ENCODE results near the gene STXBP6.
"Not testable (repeated sequence)": the region's sequence is repeated elsewhere in the genome, so short reads cannot be mapped to it uniquely, and the experiment has no call there.

Gene STXBP6

DNA sequence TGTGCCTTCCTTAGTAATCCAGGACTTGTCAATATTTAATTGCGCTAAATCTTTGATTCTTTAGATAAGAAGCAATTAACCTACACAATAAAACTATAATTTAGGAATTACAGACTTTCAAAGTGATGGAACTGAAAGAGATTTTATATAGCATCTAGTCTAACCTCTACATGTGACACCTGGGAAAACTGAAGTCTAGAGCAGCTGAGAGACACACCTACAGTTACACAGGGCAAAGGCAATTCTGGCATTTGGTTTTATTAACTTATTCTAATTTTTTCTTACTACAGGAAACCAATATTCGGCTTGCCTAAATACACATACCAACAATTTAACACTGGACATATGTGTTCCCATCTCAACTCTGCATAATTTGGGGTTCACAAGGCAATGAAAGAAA lies 196.5 kb downstream of the STXBP6 start:
- DNase-seq (ENCODE audit: low read depth), result no peak

DNA sequence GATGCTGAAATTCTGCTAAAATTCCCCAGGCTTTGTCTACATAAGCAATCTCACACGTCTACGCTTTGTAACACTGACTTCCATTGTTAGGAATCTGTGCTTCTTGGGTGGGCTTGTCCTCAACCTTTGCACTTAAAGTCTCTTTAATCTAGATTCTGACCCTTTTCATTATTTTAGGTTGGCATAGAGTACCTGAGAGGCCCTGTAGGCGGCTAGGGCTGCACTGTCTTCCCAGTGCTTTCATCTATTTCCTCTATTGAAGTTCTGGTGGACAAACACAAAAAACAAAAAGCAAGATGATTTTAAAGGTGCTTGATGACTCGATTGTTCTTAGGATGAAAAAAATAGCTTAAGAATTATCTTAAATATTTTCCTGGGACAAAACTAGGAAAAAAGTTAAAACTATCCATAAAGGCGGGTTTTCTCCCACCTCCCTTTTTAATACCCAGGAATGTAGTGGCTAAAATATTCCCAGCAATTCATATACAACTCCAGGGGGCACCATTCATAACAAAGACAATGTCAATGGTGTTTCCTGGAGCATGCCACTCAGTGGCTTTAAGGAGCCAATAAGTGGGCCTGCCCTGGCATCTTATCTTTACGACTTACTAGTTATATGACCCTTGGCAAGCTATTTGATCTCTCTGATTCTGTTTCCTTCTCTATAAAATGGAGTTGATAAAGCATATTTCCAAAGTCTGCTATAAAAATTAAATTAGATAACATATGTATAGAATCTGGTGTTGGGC lies 197.5 kb downstream of the STXBP6 start:
- no peak for DNase-seq (ENCODE audit: low read depth)

DNA sequence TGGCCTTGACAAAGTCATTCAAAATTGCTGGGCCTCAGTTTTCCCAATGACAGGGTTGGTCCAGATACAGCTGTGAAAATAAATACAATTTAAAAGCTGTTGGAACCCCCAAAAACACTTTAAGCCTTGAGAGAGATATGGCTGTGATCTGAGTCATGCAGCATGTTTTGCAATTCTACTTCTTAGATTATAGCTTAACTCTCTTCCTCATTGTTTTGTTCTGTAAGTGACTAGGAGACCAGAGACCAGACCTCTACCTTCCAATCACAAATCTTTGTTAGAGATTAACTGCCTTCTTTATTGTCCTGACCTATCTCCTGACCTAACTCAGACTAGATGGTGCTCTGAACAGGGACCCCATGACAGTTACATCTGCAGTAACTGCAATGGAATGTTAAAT lies 198.1 kb downstream of the STXBP6 start:
- DNase-seq (ENCODE audit: low read depth), result no peak

DNA sequence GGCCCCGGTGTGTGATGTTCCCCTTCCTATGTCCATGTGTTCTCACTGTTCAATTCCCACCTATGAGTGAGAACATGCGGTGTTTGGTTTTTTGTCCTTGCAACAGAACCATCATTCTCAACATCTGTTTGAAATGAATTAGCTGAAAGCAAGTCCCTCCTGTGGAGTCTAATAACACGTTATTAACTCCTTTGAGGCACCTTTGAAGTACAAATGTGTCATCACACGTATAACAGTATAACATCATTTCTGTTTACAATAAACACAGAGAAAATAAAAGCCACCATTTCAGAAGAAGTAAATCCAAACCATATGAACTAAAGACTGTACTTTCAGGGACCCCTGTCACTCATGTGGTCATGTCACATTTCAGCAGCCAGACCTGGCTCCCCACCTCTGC lies 198.5 kb downstream of the STXBP6 start:
- DNase-seq (ENCODE audit: low read depth), result no peak

DNA sequence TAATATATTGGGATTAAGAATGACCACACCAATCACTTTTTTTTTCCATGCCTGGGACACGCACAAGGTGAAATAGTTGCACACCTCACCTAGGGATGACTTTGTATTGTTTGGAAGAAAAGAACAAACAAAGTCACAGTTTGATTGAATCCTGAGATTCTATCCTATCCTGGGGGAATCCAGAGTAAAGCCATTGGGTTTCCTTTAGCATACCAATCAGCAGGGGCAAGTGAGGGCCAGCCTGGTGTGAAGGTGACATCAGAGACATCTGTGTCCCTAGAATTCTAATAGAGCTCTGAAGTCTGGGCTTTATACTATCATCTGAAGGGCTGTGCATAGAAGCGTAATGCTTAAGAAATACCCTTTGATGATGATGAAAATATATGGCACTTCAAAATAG lies 199.9 kb downstream of the STXBP6 start:
- no peak for DNase-seq (ENCODE audit: low read depth)

DNA sequence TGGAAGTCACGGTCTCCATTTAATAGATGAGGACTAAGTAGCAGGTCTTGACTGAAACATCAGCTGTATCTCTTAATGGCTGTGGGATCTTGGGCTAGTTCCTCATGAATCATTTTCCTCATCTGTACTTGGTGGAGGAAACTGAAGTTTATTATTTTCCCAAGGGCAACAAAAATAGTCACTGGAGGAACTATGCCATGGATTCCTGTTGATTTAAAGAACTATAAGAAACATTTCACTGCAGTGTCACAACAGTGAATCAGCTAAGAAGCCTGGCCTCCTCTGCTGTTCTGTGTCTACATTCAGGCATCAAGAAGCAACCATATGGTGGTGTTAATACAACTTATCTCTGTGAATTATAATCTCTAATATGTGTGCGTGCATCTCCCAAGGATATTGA lies 200.5 kb downstream of the STXBP6 start:
- DNase-seq (ENCODE audit: low read depth), result no peak

DNA sequence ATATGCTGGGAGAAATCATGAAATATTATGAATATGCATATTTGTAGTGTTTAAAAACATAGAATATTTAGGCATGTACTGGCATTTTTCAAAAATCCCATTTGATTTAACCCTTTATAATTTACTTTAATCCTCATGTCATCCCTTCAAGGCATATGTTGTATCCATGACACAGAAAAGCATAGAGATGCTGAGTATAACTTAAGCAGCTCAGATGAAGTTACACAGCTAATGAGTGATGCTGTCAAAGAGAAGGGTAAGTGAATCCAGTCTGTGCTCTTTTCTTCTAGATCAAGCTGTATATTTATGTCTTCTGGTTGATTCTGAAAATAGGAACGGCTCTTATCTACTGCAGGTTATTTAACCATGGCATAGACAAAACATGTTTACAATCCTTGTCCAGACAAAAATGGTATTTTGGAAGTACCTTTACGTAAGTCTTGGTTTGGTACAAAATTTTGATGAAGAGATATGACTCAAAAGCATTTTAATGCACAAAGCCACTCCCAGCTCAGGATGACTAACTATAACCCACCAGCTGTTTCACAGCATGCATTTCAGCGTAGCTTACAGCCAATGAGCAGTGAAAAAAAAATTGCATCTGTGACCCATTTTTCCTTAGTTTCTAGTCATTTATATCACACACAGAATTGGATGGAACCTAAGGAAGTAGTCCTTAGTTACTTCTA lies 201.7 kb downstream of the STXBP6 start:
- DNase-seq (ENCODE audit: low read depth), result no peak

DNA sequence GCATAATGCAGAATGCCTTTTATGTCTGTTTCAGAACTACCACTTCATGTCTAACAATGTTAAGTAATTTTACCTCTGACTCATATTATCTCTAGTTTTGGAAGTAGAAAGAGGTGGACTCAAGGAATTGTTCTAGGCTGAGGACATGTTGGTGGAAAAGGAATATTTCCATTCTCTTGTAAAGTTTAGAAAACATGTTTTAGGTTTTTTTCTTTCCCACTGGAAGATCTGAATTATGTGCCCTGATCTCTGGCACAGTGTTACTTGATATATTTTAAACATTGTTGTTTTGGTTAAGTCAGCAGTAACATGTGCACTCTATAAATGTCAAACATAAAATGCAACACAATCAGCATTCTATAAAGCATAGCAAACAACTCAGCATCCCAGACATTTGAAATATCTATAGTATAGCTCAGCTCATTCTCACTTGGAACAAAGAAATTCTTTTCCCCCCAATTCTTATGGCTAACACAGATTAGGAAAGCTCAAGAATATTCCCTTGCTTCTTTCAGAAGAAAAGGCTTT lies 202.3 kb downstream of the STXBP6 start:
- no peak for DNase-seq (ENCODE audit: low read depth)

DNA sequence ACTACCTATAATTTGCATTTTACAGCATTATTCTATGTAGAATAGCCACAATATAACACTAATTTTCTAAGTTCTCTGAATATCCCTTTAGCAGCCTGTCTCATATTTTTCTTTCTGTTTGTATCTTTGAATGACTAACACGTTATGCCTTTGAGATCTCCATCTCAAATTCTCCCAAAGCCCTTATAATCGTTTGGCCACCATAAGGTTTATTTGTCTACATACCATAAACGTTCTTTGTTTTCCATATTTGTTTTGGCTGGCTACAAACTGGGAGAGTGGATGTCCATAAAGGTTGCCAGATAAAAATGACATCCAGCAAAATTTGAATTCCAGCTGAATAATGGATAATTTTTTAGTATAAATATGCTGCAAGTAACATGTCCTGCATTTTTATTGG lies 203.7 kb downstream of the STXBP6 start:
- DNase-seq (ENCODE audit: low read depth), result no peak

DNA sequence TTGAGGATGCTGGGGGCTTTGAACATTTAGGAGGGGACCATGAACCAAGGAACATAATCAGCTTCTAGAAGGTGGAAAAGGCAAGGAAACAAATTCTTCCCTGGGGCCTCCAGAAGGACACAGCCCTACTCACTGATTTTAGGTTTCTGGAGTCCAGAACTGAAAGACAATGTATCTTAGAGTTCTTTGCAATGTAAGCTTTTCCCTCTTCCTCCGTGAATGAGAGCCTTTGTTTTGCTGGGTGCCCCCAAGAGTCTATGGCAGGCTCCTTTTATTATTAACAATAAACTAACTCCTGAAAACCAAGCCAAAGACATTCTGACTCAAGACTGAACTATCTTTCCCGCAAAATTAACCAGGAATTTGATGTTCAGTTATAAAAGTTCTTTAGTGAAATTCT lies 204.1 kb downstream of the STXBP6 start:
- no peak for DNase-seq (ENCODE audit: low read depth)

DNA sequence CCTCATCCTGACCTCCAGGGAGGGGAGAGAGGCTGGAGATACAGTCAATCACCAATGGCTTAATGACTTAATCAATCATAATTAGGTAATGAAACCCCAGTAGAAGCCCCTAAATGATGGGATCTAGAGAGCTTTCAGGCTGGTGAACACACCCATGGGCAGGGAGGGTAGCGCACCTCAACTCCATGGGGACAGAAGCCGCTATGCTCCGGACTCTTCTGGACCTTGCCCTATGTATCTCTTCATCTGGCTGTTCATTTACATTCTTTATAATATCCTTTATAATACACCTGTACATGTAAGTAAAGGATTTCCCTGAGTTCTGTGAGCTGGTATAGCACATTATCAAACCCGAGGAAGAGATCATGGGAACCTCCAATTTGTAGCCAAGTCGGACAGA lies 205.9 kb downstream of the STXBP6 start:
- DNase-seq (ENCODE audit: low read depth), result no peak

DNA sequence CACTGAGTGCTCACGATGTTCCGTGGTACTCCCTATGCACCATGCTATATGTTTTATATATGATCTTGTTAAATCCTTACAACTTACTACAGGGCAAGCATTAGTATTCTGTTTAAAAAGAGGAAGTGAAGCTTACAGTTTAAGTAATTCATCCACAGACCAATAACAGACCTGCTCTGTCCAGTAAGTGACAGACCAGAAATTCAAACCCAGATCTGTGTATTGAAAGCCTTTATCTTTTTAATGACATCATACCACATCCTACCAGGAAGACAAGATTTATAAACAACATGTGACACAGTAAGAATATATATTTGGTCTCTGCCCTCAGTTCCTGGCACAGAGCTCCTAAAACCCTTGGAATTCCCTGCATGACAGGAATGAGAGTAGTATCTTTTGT lies 206.5 kb downstream of the STXBP6 start:
- no peak for DNase-seq (ENCODE audit: low read depth)

DNA sequence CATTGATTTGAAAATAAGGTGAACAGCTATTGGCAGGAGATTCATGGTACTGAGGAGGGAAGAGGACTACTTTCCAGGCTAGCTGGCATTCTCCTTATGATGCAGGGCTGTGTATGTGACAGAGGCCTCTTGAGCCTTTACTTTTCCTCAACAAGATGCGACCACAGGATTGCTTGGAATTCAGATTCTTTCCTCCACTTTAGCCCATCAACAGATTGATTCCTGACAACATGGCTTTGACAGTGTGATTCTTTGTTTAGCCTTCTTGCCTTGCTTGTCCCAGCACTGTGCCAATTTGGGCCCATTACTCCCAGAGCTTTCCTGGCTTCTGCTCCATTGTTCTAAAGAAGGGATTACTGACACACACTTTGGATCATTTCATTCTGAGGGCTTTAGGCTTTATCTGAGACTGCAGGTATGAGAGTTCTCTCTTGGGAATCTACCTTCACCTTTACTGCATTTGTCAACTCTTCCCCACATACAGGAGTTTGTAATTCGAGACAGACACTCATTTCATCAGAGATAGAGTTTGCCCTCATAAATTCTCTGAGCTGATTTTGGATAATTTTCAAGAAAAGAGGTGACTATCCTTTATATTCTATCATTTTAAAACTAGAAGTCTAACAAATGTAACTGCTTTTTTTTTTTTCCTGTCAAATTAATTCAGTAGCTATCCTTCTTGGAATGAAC lies 209.6 kb downstream of the STXBP6 start:
- no peak for DNase-seq (ENCODE audit: low read depth)

DNA sequence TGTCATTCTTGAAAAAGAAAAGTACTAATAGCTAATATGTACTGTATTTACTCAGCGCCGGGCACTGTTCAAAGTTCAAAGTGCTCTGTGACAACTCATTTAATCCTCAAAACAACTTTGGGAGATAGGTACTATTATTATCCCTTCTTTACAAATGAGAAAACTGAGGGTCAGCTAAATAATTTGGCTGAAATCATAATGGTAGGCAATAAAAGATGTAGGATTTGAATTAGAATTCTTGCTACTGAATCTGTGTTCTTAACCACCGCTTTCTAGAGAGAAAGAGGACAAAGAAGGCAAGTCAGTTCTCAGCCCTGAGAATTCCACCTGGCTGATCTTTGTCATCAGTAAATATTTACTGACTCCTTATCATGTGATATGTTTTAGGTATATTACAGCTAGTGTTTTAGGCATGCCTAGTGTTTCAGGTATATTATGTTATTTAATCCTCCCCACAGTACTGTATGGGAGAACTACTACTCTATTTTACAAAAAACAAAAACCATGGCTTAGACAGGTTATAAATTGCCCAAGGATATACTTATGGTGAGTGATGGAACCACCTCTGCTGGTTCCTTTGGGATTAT lies 210.2 kb downstream of the STXBP6 start:
- DNase-seq (ENCODE audit: low read depth), result no peak

DNA sequence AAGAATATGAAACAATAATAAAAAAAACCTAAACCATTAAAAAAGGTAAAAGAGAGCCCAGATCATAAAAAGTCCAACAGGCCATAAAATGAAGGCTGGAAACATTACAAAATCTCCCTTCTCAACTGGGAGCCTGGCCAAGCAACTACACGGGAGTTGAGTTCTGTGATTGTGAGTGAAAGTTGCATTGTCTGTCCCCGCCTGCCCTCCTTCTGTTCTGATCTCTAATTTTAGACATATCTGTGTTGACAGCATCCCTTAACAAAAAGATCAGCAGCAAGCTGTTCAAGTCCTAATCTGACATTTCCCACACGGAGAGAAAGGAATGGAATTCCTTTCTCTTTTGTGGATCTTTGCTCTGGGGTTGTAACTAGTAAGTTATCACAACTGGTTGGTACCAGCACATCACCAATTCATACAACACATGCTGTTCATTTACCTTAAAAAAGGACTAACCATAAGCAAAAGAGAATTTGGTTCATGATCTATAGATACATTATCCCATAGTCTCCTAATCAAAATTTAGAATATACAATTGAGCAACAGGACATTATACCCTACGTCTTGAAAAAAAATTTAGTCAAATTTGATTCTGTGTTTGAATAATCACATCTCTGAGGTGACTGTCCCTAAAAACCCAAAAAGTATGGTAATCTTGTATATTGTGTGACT lies 210.9 kb downstream of the STXBP6 start:
- no peak for DNase-seq (ENCODE audit: low read depth)

DNA sequence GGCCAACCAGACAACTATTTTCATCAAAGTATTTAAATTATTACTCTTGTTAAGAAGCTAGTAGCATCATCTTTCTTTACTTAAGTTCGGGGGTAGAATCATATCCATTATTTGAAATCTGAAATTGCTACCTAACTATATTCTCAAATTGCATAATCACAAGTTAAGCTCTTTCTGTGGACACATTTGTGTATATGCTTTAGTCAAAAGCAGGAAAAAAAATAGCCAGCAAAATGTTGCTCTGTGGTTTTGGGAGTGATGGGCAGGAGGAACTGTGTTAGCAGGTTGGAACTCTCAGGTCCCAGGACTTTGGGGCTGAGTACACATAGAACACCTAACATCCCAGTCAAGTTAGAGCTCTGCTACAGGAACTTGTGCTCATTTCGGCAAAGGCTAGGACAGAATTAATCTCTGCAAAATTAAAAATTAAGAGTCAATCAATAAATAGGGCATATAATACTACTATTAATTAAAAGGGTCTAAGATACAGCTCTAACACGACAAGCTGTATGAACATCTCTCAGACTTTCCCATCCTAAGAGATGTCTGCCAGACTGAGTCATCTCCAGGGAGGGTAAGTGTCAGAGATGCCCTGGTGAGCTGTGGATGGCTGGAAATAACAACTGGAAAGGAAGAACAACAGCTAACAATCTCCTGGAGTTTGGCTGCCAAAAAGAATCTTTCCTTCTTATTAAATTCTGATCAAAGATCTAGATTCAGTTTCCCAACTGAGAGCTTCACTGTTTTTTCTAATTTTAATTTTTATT lies 212.5 kb downstream of the STXBP6 start:
- no peak for DNase-seq (ENCODE audit: low read depth)

DNA sequence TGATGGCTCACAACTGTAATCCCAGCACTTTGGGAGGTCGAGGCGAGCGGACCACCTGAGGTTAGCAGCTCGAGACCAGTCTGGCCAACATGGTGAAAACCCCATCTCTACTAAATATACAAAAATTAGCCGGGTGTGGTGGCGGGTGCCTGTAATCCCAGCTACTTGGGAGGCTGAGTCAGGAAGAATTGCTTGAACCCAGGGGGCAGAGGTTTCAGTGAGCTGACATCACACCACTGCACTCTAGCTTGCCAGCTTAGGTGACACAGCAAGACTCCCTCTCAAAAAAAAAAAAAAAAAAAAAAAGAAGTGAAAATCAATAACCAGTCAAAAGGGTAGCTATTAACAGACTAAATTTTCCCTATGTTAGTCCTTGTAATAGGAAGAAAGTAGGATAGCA lies 213.6 kb downstream of the STXBP6 start:
- DNase-seq (ENCODE audit: low read depth), result not testable (repeated sequence)

DNA sequence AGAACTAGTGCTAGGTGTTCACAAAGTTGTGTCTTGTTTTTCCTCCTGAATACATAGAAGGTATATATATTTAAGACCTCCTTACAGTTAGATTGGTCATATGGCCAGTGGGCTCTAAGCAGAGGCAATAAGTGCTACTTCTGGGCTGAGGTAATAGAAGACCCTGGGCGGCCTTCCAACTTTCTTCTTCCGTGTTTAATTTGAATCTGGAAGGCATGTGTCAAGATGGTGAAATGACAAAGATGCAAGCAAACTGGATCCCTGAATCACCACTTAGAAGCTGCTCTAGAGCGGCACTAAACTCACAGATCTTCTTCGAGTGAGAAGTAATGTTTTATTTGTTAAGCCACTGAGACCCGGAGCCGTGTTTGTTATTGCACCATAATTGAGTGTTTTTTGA lies 215.0 kb downstream of the STXBP6 start:
- DNase-seq (ENCODE audit: low read depth), result no peak

DNA sequence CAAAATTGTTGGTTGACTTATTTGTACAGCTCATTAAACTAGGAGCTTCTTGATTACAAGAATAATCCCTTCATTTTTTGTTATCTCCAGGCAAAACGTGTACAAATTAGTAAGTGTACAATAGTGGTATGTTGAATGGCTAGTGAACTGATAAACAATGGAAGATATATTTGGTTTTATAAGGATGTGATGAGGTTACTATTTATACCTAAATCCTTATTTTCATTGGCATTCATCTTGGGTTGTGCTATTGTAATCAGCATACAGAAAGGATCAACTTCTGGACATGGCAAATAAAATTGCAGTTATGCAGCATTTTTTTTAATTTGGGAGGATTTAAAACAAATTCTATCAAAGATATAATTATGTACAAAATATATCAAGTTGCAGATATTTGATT lies 216.6 kb downstream of the STXBP6 start:
- no peak for DNase-seq (ENCODE audit: low read depth)

DNA sequence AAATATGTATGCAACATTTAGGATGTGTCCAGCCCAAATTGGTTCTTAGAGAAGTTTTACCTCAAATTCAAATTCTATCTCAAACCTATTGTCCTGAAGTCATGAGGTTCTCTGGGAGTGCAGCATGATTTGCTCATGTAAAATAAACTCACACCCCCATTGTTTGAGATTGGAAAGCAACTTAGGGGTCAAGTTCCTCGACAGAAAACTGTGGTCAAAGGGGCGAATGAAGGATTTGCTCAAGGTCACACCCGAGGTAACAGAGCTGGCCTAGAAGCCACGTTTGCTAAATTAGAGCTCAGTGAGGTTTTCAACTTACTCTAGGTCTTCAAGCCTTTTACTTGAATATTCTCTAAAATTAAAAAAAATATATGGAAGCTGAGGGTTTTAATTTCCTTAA lies 218.3 kb downstream of the STXBP6 start:
- DNase-seq (ENCODE audit: low read depth), result no peak

DNA sequence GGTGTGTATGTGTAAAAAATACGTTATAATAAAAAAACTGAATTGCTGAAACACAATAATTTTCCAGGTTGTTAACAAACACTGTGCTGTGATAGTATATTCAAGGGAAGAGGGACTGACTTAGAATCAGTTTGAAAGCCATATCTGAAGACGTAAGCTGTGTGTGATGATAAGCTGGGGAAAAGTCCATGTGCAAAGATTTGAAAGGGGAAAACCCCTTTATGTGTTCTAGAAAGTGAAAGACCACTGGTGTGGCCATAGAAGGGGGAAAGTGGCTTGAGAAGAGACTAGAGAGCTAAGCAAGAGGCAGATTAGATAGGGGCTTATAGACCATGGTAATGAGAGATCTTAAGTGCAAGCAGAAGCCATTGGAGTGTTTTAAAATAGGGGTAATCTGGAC lies 220.1 kb downstream of the STXBP6 start:
- no peak for DNase-seq (ENCODE audit: low read depth)
